ENCODE data around the gene AMIGO2.
A peak's percentile ranks its signal among the peaks of the same experiment; 100 is the strongest.

GRCh38 chr12:47071241-47071852, 8.4 kb downstream of the AMIGO2 start:
- TF ChIP-seq CTCF (IDR thresholded peaks at IDR 0.05) (peak in 4 of 5 experiments; percentile 24 to 48 (median 36)), POLR2AphosphoS5 (IDR thresholded peaks at IDR 0.05) (no peak), POLR2A (IDR thresholded peaks at IDR 0.05) (no peak)
